ENCODE data around the gene TMEM186.

TMEM186 gene

GRCh38 chr16:8822403-8822802, 25.0 kb upstream of the TMEM186 start:
- Histone ChIP-seq H3K27me3 (replicated peaks) (no peaks in the 10 kb centered on the region), H3K4me3 (ENCODE audit: low read depth, low read length) (no peak overlapping the region), H3K36me3 (replicated peaks) (peaks cover 64% of the 10 kb centered on the region), H3K27ac (no peak overlapping the region)
- TF ChIP-seq, protein P1, sequence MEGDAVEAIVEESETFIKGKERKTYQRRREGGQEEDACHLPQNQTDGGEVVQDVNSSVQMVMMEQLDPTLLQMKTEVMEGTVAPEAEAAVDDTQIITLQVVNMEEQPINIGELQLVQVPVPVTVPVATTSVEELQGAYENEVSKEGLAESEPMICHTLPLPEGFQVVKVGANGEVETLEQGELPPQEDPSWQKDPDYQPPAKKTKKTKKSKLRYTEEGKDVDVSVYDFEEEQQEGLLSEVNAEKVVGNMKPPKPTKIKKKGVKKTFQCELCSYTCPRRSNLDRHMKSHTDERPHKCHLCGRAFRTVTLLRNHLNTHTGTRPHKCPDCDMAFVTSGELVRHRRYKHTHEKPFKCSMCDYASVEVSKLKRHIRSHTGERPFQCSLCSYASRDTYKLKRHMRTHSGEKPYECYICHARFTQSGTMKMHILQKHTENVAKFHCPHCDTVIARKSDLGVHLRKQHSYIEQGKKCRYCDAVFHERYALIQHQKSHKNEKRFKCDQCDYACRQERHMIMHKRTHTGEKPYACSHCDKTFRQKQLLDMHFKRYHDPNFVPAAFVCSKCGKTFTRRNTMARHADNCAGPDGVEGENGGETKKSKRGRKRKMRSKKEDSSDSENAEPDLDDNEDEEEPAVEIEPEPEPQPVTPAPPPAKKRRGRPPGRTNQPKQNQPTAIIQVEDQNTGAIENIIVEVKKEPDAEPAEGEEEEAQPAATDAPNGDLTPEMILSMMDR (IDR thresholded peaks at IDR 0.05; ENCODE audit: low read depth, low read length, missing control alignments) = no peak
- in situ Hi-C loops (cut with HindIII; ENCODE audit: low pct_ligation_motif_present, low sequenced_read_pairs) = no loop called here
- DNase-seq = no peak

GRCh38 chr16:8819411-8820034, 22.1 kb upstream of the TMEM186 start:
- DNase-seq = no peak
- Histone ChIP-seq H3K27ac (no peak overlapping the region), H3K27me3 (replicated peaks) (no peaks in the 10 kb centered on the region), H3K36me3 (replicated peaks) (peaks cover 84% of the 10 kb centered on the region), H3K4me3 (ENCODE audit: low read depth, low read length) (no peak overlapping the region)
- TF ChIP-seq, protein P1 (IDR thresholded peaks at IDR 0.05; ENCODE audit: low read depth, low read length, missing control alignments) = no peak
- in situ Hi-C loops (cut with HindIII; ENCODE audit: low pct_ligation_motif_present, low sequenced_read_pairs) = no loop called here

- H3K27ac ChIP-seq = no peak overlapping the region
- TF ChIP-seq, protein P1 (IDR thresholded peaks at IDR 0.05; ENCODE audit: low read depth, low read length, missing control alignments) = no peak
- peaks cover 86% of the 10 kb centered on the region for H3K36me3 ChIP-seq (replicated peaks)
- no peak overlapping the region for H3K4me3 ChIP-seq (ENCODE audit: low read depth, low read length)
- H3K27me3 ChIP-seq (replicated peaks) = no peaks in the 10 kb centered on the region
- in situ Hi-C loops (cut with HindIII; ENCODE audit: low pct_ligation_motif_present, low sequenced_read_pairs) = no loop called here
- no peak for DNase-seq
Observed at GRCh38 chr16:8818504-8819270, 21.2 kb upstream of the TMEM186 start.

DNA sequence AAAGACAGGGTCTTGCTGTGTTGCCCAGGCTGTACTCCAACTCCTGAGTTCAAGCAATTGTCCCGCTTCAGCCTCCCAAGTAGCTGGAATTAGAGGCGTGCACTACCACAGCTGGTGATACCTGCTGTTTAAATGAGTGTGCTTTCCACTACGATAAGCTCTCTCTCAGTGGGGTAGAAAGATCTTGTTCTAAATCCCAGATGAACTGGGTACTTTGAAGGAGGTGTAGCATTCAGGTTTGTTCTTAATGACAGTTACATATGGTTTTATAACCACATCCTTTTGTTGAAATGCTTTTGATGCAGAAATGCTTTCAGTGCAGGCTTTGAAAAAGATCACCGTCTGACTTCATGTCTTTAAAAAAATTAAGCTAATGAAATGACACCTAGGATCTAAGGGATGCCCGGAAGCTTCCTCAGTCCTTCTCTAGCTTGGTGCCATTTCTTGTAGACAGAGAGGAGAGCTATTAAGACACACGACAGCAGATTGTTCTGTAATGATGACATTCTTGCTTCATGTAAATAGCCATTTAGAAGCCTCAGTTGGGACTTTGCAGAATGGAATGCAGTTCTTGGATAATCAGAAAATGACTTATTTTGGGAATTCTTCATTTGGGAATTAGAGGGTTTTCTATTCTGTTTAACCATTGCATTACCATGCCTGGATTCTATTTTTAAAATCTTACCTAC, 19.7 kb upstream of the TMEM186 start:
- TF ChIP-seq, protein P1 (IDR thresholded peaks at IDR 0.05; ENCODE audit: low read depth, low read length, missing control alignments) = no peak
- H3K4me3 ChIP-seq (ENCODE audit: low read depth, low read length) = no peak overlapping the region
- in situ Hi-C loops (cut with HindIII; ENCODE audit: low pct_ligation_motif_present, low sequenced_read_pairs) = no loop called here
- H3K36me3 ChIP-seq (replicated peaks) = peaks cover 89% of the 10 kb centered on the region
- no peak overlapping the region for H3K27ac ChIP-seq
- no peak for DNase-seq
- no peaks in the 10 kb centered on the region for H3K27me3 ChIP-seq (replicated peaks)

DNA sequence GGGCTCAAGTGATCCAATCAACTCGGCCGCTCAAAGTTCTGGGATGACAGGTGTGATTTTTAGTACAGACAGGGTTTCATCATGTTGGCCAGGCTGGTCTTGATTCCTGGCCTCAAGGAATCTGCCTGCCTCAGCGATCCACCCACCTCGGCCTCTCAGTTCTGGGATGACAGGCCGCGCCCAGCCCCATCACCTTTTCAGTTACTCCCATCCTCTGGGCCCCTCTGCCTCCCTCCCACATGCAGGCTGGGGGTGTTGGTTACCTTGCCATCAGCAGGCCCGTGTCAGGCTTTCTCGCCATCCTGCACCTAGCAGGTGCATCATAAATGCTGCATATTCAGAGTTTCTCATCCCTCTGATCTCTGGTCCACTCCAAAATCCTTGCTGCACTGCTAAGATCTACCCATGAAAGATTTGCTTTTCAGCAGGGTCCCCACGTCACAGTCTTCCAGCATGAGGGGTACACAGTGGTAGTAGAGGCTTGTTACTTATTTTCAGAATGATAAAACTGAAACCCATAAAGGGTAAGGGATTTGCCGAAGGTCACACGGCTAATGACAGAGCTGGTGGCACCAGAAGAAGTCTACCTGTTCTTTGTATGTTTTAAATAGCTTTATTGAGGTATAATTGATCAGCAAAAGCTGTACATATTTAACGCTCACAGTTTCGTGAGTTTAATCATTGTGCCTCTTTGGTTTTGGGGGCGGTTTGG, 16.8 kb upstream of the TMEM186 start:
- in situ Hi-C loops (cut with HindIII; ENCODE audit: low pct_ligation_motif_present, low sequenced_read_pairs) = no loop called here

More for the DNA sequence above, 16.8 kb upstream of the TMEM186 start:
- peaks cover 91% of the 10 kb centered on the region for H3K36me3 ChIP-seq (replicated peaks)
- no peak for DNase-seq
- no peak overlapping the region for H3K4me3 ChIP-seq (ENCODE audit: low read depth, low read length)
- H3K27me3 ChIP-seq (replicated peaks) = no peaks in the 10 kb centered on the region
- TF ChIP-seq, protein P1 (IDR thresholded peaks at IDR 0.05; ENCODE audit: low read depth, low read length, missing control alignments) = no peak
- H3K27ac ChIP-seq = no peak overlapping the region

Measured in brain microvascular endothelial cell (primary cell).